ENCODE results near the gene FOXK1.

FOXK1 gene

DNA sequence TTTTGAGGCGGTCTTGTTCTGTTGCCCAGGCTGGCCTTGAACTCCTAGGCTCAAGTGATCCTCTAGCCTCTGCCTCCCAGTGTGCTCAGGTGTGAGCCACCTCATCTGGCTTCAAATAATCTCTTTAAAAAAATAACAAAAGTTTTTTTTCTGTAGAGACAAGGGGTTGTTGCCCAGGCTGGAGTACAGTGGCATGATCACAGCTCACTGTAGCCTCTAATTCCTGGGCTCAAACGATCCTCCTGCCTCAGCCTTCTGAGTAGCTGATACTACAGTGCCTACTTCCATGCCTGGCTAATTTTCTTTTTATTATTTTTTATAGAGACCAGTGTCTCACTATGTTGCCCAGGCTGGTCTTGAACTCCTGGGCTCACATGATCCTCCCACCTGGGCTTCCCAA, 11.7 kb downstream of the FOXK1 start:
- CTCF ChIA-PET = no interaction called here
- no peak for TF ChIP-seq SUZ12 (IDR thresholded peaks at IDR 0.05)
- POLR2A ChIA-PET = no interaction called here
- DNase-seq (ENCODE audit: extremely low spot score) = no peak

DNA sequence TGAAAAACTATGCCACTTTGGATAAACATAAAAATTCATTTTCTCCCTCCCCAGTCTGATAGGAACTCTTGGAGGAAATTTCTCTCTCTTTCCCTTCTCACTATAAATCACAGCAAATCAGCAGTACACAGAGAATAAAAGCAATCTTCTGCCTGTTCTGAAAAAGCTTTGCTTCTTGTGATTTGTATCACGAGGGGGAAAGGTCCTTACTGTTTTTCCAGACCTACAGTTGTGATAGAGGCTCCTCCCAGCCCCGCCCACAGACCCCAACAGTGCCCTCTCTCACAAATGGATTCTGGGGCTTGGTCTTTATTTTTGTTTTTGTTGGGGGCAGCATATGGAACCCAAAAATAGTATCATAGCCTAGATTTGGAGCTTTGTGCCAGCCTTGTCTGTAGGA, 12.2 kb downstream of the FOXK1 start:
- CTCF ChIA-PET = no interaction called here
- no peak for DNase-seq (ENCODE audit: extremely low spot score)
- TF ChIP-seq CTBP1 (IDR thresholded peaks at IDR 0.05; ENCODE audit: borderline replicate concordance) (no peak), ZNF384 (IDR thresholded peaks at IDR 0.05) (no peak), L3MBTL2 (conservative IDR thresholded peaks at IDR 0.05) (no peak), TARDBP (IDR thresholded peaks at IDR 0.05) (no peak), HDGF (IDR thresholded peaks at IDR 0.05; ENCODE audit: borderline replicate concordance) (no peak), LEF1 (IDR thresholded peaks at IDR 0.05; ENCODE audit: borderline replicate concordance) (no peak), FOXM1 (IDR thresholded peaks at IDR 0.05; ENCODE audit: borderline replicate concordance) (no peak), ARNT (IDR thresholded peaks at IDR 0.05) (no peak), SUZ12 (IDR thresholded peaks at IDR 0.05) (no peak), BHLHE40 (IDR thresholded peaks at IDR 0.05; ENCODE audit: borderline replicate concordance) (no peak), SP1 (IDR thresholded peaks at IDR 0.05) (no peak), ELF4 (IDR thresholded peaks at IDR 0.05) (no peak), FOXK2 (IDR thresholded peaks at IDR 0.05) (no peak), FOXA1 (IDR thresholded peaks at IDR 0.05) (no peak)
- TF ChIP-seq, protein P1, sequence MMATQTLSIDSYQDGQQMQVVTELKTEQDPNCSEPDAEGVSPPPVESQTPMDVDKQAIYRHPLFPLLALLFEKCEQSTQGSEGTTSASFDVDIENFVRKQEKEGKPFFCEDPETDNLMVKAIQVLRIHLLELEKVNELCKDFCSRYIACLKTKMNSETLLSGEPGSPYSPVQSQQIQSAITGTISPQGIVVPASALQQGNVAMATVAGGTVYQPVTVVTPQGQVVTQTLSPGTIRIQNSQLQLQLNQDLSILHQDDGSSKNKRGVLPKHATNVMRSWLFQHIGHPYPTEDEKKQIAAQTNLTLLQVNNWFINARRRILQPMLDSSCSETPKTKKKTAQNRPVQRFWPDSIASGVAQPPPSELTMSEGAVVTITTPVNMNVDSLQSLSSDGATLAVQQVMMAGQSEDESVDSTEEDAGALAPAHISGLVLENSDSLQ (IDR thresholded peaks at IDR 0.05) = no peak
- POLR2A ChIA-PET = no interaction called here

DNA sequence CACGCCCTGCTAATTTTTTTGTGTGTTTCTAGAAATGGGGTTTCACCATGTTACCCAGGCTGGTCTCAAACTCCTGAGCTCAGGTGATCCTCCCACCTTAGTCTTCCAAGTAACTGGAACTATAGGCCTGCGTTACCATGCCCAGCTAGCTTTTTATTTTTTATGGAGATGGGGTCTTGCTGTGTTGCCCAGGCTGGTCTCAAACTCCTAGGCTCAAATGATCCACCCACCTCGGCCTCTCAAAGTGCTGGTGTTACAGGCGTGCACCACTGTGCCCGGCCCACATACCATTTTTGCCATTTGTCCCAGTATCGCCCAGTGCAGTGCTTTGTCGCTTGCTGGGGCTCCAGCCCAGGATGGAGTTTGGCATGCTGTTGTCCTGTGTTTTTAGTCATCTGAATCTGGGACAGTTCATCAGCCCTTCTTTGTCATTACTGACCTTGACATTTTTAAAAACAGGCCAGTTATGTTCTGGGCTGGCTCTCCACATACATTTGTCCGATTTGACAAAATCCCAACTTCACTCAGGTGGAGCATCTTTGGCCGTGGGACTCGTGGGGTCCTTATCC, 16.7 kb downstream of the FOXK1 start:
- no peak for DNase-seq (ENCODE audit: extremely low spot score)
- ChIA-PET CTCF (no interaction called here), POLR2A (no interaction called here)
- TF ChIP-seq ARNT (IDR thresholded peaks at IDR 0.05) (no peak), BHLHE40 (IDR thresholded peaks at IDR 0.05; ENCODE audit: borderline replicate concordance) (no peak), TARDBP (IDR thresholded peaks at IDR 0.05) (no peak), ELF4 (IDR thresholded peaks at IDR 0.05) (no peak), FOXA1 (IDR thresholded peaks at IDR 0.05) (no peak), CTBP1 (IDR thresholded peaks at IDR 0.05; ENCODE audit: borderline replicate concordance) (no peak), FOXM1 (IDR thresholded peaks at IDR 0.05; ENCODE audit: borderline replicate concordance) (no peak), L3MBTL2 (conservative IDR thresholded peaks at IDR 0.05) (no peak), SP1 (IDR thresholded peaks at IDR 0.05) (no peak), SUZ12 (IDR thresholded peaks at IDR 0.05) (no peak), FOXK2 (IDR thresholded peaks at IDR 0.05) (no peak), LEF1 (IDR thresholded peaks at IDR 0.05; ENCODE audit: borderline replicate concordance) (no peak), NFRKB (IDR thresholded peaks at IDR 0.05) (no peak), ZNF384 (IDR thresholded peaks at IDR 0.05) (no peak), HDGF (IDR thresholded peaks at IDR 0.05; ENCODE audit: borderline replicate concordance) (no peak)
- TF ChIP-seq, protein P1 (IDR thresholded peaks at IDR 0.05) = no peak

DNA sequence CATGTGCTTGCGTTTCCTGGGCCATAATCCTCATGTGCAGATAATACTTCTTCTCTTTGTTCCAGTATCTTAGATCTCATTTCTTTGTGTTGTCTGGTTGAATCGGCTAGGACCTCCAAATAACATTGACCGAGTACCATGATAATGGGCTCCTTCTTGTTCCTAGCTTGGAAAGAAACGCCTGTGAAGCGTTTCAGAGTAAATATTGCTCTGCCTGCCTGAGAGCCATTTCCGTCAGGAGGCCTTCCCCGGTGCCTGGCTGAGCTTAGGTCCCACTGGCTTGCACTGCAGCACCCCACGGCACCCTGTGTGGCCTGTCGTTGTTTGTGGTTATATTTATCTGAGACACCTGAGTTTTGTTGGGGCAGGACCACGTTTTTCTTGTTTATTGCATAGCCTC, 17.7 kb downstream of the FOXK1 start:
- no peak for DNase-seq (ENCODE audit: extremely low spot score)
- POLR2A ChIA-PET = no interaction called here
- TF ChIP-seq CTBP1 (IDR thresholded peaks at IDR 0.05; ENCODE audit: borderline replicate concordance) = no peak
- no peak for TF ChIP-seq SUZ12 (IDR thresholded peaks at IDR 0.05)
- no peak for TF ChIP-seq NFRKB (IDR thresholded peaks at IDR 0.05)
- no peak for TF ChIP-seq SP1 (IDR thresholded peaks at IDR 0.05)
- TF ChIP-seq ARNT (IDR thresholded peaks at IDR 0.05) = no peak
- TF ChIP-seq HDGF (IDR thresholded peaks at IDR 0.05; ENCODE audit: borderline replicate concordance) = no peak
- TF ChIP-seq LEF1 (IDR thresholded peaks at IDR 0.05; ENCODE audit: borderline replicate concordance) = no peak
- no peak for TF ChIP-seq FOXM1 (IDR thresholded peaks at IDR 0.05; ENCODE audit: borderline replicate concordance)
- CTCF ChIA-PET = no interaction called here

DNA sequence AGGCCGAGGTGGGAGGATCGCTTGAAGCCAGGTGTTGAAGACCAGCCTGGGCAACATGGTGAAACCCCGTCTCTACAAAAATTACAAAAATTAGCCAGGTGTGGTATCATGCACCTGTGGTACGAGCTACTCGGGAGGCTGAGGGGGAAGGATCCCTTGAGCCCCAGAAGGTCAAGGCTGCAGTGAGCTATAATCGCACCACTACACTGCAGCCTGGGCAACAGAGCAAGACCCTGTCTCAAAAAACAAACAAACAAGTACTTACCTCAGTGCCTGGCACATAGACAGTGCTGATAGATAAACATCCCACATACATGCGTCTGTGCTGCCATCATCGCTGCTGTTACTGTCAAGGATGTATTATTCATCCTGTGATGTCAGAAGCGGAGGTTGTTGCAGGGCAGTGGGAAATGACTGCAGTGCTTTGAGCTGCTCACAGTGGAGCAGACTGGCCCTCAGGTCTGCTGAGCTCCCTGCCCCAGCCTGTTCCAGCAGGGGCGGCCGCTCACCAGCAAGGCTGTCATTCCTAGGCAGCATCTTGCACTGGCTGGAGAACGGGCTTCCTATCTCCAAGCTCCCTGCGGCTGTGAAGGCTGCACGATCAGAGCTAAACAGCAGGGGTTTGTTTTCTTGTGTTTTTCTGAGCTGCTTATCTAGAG, 18.6 kb downstream of the FOXK1 start:
- CTCF ChIA-PET = no interaction called here
- DNase-seq (ENCODE audit: extremely low spot score) = no peak
- POLR2A ChIA-PET = interaction anchor here (0.7 to 1.5 kb wide), 3 partner anchors 9 to 59 kb away, joined by 3 to 4 read pairs (median 3); no protein-coding TSS in a partner anchor
- TF ChIP-seq ELF4 (IDR thresholded peaks at IDR 0.05) = no peak
- no peak for TF ChIP-seq LEF1 (IDR thresholded peaks at IDR 0.05; ENCODE audit: borderline replicate concordance)
- TF ChIP-seq FOXM1 (IDR thresholded peaks at IDR 0.05; ENCODE audit: borderline replicate concordance) = no peak
- no peak for TF ChIP-seq TARDBP (IDR thresholded peaks at IDR 0.05)
- TF ChIP-seq ARNT (IDR thresholded peaks at IDR 0.05) = no peak
- no peak for TF ChIP-seq NFRKB (IDR thresholded peaks at IDR 0.05)
- TF ChIP-seq, protein P1 (IDR thresholded peaks at IDR 0.05) = no peak

DNA sequence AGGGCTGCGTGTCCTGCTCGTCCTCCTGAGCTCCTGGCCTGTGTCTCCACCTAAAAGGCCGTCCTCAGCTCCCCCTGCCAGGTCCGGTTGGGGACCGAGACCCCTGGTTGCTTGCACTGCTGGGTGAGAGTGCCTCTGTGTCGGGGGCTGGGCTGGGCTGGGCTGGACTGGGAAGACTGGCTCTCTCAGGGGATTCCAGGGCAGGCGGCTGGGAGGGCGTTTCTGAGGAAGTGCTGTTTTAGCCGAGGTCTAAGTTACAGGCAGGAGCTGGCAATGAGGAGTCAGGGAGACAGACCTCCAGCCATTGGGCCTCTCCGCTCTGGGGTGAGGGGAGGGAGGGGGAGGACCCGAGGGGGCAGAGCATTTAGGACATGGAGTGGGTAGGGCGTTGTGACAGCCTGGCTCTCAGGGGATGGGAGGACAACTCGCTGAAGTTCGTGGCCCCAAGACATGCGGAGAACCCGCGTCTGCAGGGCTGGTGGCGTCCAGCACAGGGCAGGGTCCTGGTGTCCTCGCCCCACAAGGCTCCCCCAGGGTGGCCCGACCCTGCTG, 20.9 kb downstream of the FOXK1 start:
- TF ChIP-seq HDGF (IDR thresholded peaks at IDR 0.05; ENCODE audit: borderline replicate concordance) (no peak), ZNF384 (IDR thresholded peaks at IDR 0.05) (no peak), FOXM1 (IDR thresholded peaks at IDR 0.05; ENCODE audit: borderline replicate concordance) (no peak), L3MBTL2 (conservative IDR thresholded peaks at IDR 0.05) (no peak), ARNT (IDR thresholded peaks at IDR 0.05) (no peak), TARDBP (IDR thresholded peaks at IDR 0.05) (no peak), ELF4 (IDR thresholded peaks at IDR 0.05) (no peak), SP1 (IDR thresholded peaks at IDR 0.05) (no peak), FOXK2 (IDR thresholded peaks at IDR 0.05) (no peak)
- CTCF ChIA-PET = no interaction called here
- POLR2A ChIA-PET = no interaction called here
- no peak for DNase-seq (ENCODE audit: extremely low spot score)

Measured in HEK293T (cell line).